H9 (cell line): Measurements from ENCODE around the gene VPREB3. TPM values are rescaled to one million over a fixed set of nuclear protein-coding genes. Genes with fewer than 3 reads are reported as not detected.

ENCODE experiments used
- DNase-seq: peaks from one replicate; pipeline ENCODE4 v3.0.0-alpha.2; 2017
- H2AFZ ChIP-seq: one replicate; pipeline ENCODE4 v1.6.1; 2013; ENCODE audit warnings: mild to moderate bottlenecking, low read length, control low read depth, moderate library complexity
- H2AK5ac ChIP-seq: 2 replicates; pipeline ENCODE4 v1.6.1; 2013; ENCODE audit warnings: low read length, control low read depth, mixed read lengths; ENCODE audit not compliant: insufficient read length
- H2BK120ac ChIP-seq: one replicate; pipeline ENCODE4 v1.6.1; 2013; ENCODE audit warnings: low read depth, mild to moderate bottlenecking, low read length, control low read depth, inconsistent platforms; ENCODE audit not compliant: poor library complexity, severe bottlenecking
- H2BK12ac ChIP-seq: 2 replicates; pipeline ENCODE4 v1.6.1; 2013; ENCODE audit warnings: low read length, control low read depth, mixed read lengths, low read depth; ENCODE audit not compliant: insufficient read length
- H2BK15ac ChIP-seq: 2 replicates; pipeline ENCODE4 v1.6.1; 2013; ENCODE audit warnings: low read depth, low read length, control low read depth
- H2BK20ac ChIP-seq: one replicate; pipeline ENCODE4 v1.6.1; 2013; ENCODE audit warnings: low read depth, mild to moderate bottlenecking, low read length, control low read depth, inconsistent platforms; ENCODE audit not compliant: poor library complexity, severe bottlenecking
- H2BK5ac ChIP-seq: 2 replicates; pipeline ENCODE4 v1.6.1; 2013; ENCODE audit warnings: low read length, control low read depth, mixed read lengths; ENCODE audit not compliant: insufficient read length
- H3K14ac ChIP-seq: 2 replicates; pipeline ENCODE4 v1.6.1; 2013; ENCODE audit warnings: low read length, control low read depth; ENCODE audit not compliant: insufficient read depth
- H3K18ac ChIP-seq: 2 replicates; pipeline ENCODE4 v1.6.1; 2013; ENCODE audit warnings: low read depth, mild to moderate bottlenecking, mixed read lengths, low read length, control low read depth; ENCODE audit not compliant: insufficient read length
- H3K23ac ChIP-seq: 2 replicates; pipeline ENCODE4 v1.6.1; 2013; ENCODE audit warnings: low read length, control low read depth, mixed read lengths, low read depth; ENCODE audit not compliant: insufficient read length
- H3K23me2 ChIP-seq: 2 replicates; pipeline ENCODE4 v1.6.1; 2013; ENCODE audit warnings: low read depth, mild to moderate bottlenecking, mixed read lengths, low read length, control low read depth; ENCODE audit not compliant: insufficient read length, poor library complexity, severe bottlenecking
- H3K27ac ChIP-seq: 2 replicates; pipeline ENCODE4 v1.5.1; 2013; ENCODE audit warnings: low read length, control low read depth, mixed read lengths, low read depth; ENCODE audit not compliant: insufficient read length
- H3K27me3 ChIP-seq: 2 replicates; pipeline ENCODE4 v1.6.1; 2013; ENCODE audit warnings: low read length, control low read depth, inconsistent platforms; ENCODE audit not compliant: insufficient read depth
- H3K4ac ChIP-seq: 2 replicates; pipeline ENCODE4 v1.6.1; 2013; ENCODE audit warnings: low read depth, mild to moderate bottlenecking, control low read depth, inconsistent platforms, low read length, moderate library complexity
- H3K4me1 ChIP-seq: 2 replicates; pipeline ENCODE4 v1.6.1; 2013; ENCODE audit warnings: low read length, control low read depth, inconsistent platforms; ENCODE audit not compliant: insufficient read depth
- H3K4me2 ChIP-seq: 2 replicates; pipeline ENCODE4 v1.6.1; 2013; ENCODE audit warnings: low read length, control low read depth, mixed read lengths; ENCODE audit not compliant: insufficient read length, insufficient read depth
- H3K56ac ChIP-seq: 2 replicates; pipeline ENCODE4 v1.6.1; 2013; ENCODE audit warnings: low read depth, mild to moderate bottlenecking, mixed read lengths, low read length, control low read depth; ENCODE audit not compliant: insufficient read length
- H3K79me1 ChIP-seq: 2 replicates; pipeline ENCODE4 v1.6.1; 2013; ENCODE audit warnings: low read depth, mild to moderate bottlenecking, moderate library complexity, low read length, control low read depth, inconsistent platforms; ENCODE audit not compliant: insufficient read depth, poor library complexity, severe bottlenecking
- H3K79me2 ChIP-seq: 2 replicates; pipeline ENCODE4 v1.6.1; 2013; ENCODE audit warnings: low read length, control low read depth, inconsistent platforms; ENCODE audit not compliant: insufficient read depth
- H3K9ac ChIP-seq: 2 replicates; pipeline ENCODE4 v1.6.1; 2013; ENCODE audit warnings: low read length, control low read depth, mixed read lengths; ENCODE audit not compliant: insufficient read length; ENCODE audit errors: extremely low read depth
- H3K9me3 ChIP-seq: one replicate; pipeline ENCODE4 v1.6.1; 2013; ENCODE audit warnings: low read depth, low read length, inconsistent platforms; ENCODE audit not compliant: control insufficient read depth
- H3T11ph ChIP-seq: one replicate; pipeline ENCODE4 v1.6.1; 2013; ENCODE audit warnings: mild to moderate bottlenecking, low read length, control low read depth, inconsistent platforms
- H4K20me1 ChIP-seq: one replicate; pipeline ENCODE4 v1.6.1; 2013; ENCODE audit not compliant: control insufficient read depth, insufficient read length, insufficient read depth
- H4K5ac ChIP-seq: 2 replicates; pipeline ENCODE4 v1.6.1; 2013; ENCODE audit warnings: low read depth, mild to moderate bottlenecking, mixed read lengths, low read length, control low read depth; ENCODE audit not compliant: insufficient read length
- H4K8ac ChIP-seq: replicated peaks from 2 replicates; pipeline ENCODE4 v1.6.1; 2013; ENCODE audit warnings: low read length, control low read depth, mixed read lengths, low read depth; ENCODE audit not compliant: insufficient read length
- H4K91ac ChIP-seq: 2 replicates; pipeline ENCODE4 v1.6.1; 2013; ENCODE audit warnings: low read depth, mild to moderate bottlenecking, moderate library complexity, mixed read lengths, low read length, control low read depth; ENCODE audit not compliant: insufficient read length
- H3K27ac Mint-ChIP-seq, 3 experiments: 2 replicates in 2 of 3; 3 replicates in 1 of 3; pipeline ENCODE4 v1.8.0; 2020 to 2021; ENCODE audit warnings: mixed read lengths in 3 of 3, mild to moderate bottlenecking in 1 of 3, moderate library complexity in 1 of 3
- H3K27me3 Mint-ChIP-seq: 2 replicates; pipeline ENCODE4 v1.8.0; 2021; ENCODE audit warnings: low read depth, mild to moderate bottlenecking, moderate library complexity, mixed read lengths
- H3K36me3 Mint-ChIP-seq, 3 experiments: 2 replicates in 2 of 3; 3 replicates in 1 of 3; pipeline ENCODE4 v1.8.0; 2020 to 2021; ENCODE audit warnings: low read depth in 3 of 3, mixed read lengths in 3 of 3; ENCODE audit not compliant: insufficient read depth in 1 of 3
- H3K4me1 Mint-ChIP-seq, 2 experiments: 2 replicates each; pipeline ENCODE4 v1.8.0; 2020; ENCODE audit warnings: mixed read lengths in 2 of 2
- H3K4me3 Mint-ChIP-seq, 2 experiments: 2 replicates in 1 of 2; 3 replicates in 1 of 2; pipeline ENCODE4 v1.8.0; 2020 to 2021; ENCODE audit warnings: mild to moderate bottlenecking in 2 of 2, mixed read lengths in 2 of 2, moderate library complexity in 1 of 2
- H3K9me3 Mint-ChIP-seq, 2 experiments: 2 replicates in 1 of 2; 3 replicates in 1 of 2; pipeline ENCODE4 v1.8.0; 2020; ENCODE audit warnings: mild to moderate bottlenecking in 2 of 2, mixed read lengths in 2 of 2, moderate library complexity in 1 of 2
- CTCF ChIP-seq: fragments of 200-600 bp; sonication (generic); conservative IDR thresholded peaks from 3 replicates; pipeline ENCODE4 v1.8.0; 2021; ENCODE audit warnings: antibody characterized with exemption, mild to moderate bottlenecking
- WGBS: extraction: QIAGEN DNeasy Blood & Tissue Kit; methylation state at CpG from one replicate; pipeline ENCODE4 v1.1.7; 2013; ENCODE audit warnings: missing lambda C conversion rate, low lambda C conversion rate, mixed read lengths; ENCODE audit not compliant: insufficient read length; ENCODE audit errors: extremely low coverage; 5-methylcytosine and 5-hydroxymethylcytosine counted together
- total RNA-seq: library from RNA; stranded (reverse); gene quantifications from 2 replicates; pipeline ENCODE4 v1.2.1, GENCODE V29; 2021

The VPREB3 gene
- total RNA-seq, 1 experiment from 2014 or later: 0.50 TPM

- Mint-ChIP-seq H3K4me1 (peaks cover 19 to 44% of the 10 kb centered on the region in 2 experiments), H3K27ac (peak overlapping the region in 2 of 3 experiments; percentile 63 to 89; a peak in 3 of 7 replicates), H3K4me3 (peak overlapping the region; percentile 77 to 88), H3K27me3 (peaks cover 8% of the 10 kb centered on the region), H3K9me3 (no peaks in the 10 kb centered on the region; a peak in 1 of 5 replicates), H3K36me3 (no peaks in the 10 kb centered on the region; a peak in 1 of 7 replicates)
- Histone ChIP-seq H4K8ac (no peak overlapping the region), H3K79me1 (no peaks in the 10 kb centered on the region), H2BK12ac (no peak overlapping the region), H2BK120ac (no peak overlapping the region), H3K56ac (no peak overlapping the region), H3K27ac (no peak overlapping the region), H4K5ac (no peak overlapping the region), H3K14ac (no peak overlapping the region), H3K18ac (no peak overlapping the region), H3K9me3 (no peaks in the 10 kb centered on the region), H3K4me2 (peak overlapping the region; percentile 59), H2AK5ac (no peak overlapping the region), H4K20me1 (no peaks in the 10 kb centered on the region), H3K23me2 (peaks cover 8% of the 10 kb centered on the region), H2AFZ (no peak overlapping the region), H3K9ac (no peak overlapping the region), H3K23ac (no peak overlapping the region), H2BK20ac (no peak overlapping the region), H3K4ac (no peak overlapping the region), H3K79me2 (no peaks in the 10 kb centered on the region), H2BK15ac (no peak overlapping the region), H3K27me3 (no peaks in the 10 kb centered on the region), H3K4me1 (no peaks in the 10 kb centered on the region; the same call in 1 of the 2 replicates), H3T11ph (no peak overlapping the region), H4K91ac (no peak overlapping the region), H2BK5ac (no peak overlapping the region)
- TF ChIP-seq CTCF: no peak
- no peak for DNase-seq
- WGBS: no CpG with 5 or more reads among the region's 9 CpGs
Measured at GRCh38 chr22:23752090-23752691, 2.0 kb downstream of the VPREB3 start.
